HepG2 (cell line): ENCODE results near the gene KRTAP12-3. TPM values are rescaled to one million over a fixed set of nuclear protein-coding genes. Genes with fewer than 3 reads are reported as not detected.

Experiments
- ATAC-seq: fragments of 200-7000 bp; cut with Tn5 transposase; 3 replicates; pipeline ENCODE4 v1.9.1; 2020; ENCODE audit warnings: mild to moderate bottlenecking, moderate library complexity
- BruUV-seq: library from RNA; stranded (reverse); fragments of 400-500 nt; replicated peaks from 2 replicates; lab custom pipeline; 2021; lab: Mats Ljungman, UMichigan
- CTCF ChIA-PET: fragments of 300-600 bp; formaldehyde crosslinking; extraction: SDS; loops from one replicate; lab custom pipeline; 2021; ENCODE audit warnings: low total read pairs, inconsistent platforms, low intra/inter-chr PET ratio; lab: Yijun Ruan, JAX
- POLR2A ChIA-PET: fragments of 350-600 bp; sonication (Branson Sonifier 250); formaldehyde crosslinking; loops from one replicate; lab custom pipeline; 2020; ENCODE audit warnings: antibody characterized with exemption, inconsistent platforms; lab: Yijun Ruan, JAX
- DNase-seq: peaks from one replicate; pipeline ENCODE4 v3.0.0-alpha.2; 2015; ENCODE audit warnings: low spot score
- FAIRE-seq: peaks from 3 replicates; lab custom pipeline; 2011; peaks lifted over from hg19 to GRCh38; lab: Jason Lieb, UNC
- H2AFZ ChIP-seq: one replicate; pipeline ENCODE4 v1.6.1; 2011; ENCODE audit warnings: low read length, inconsistent platforms
- H3K27ac ChIP-seq: fragments of 300-600 bp; 3 replicates; pipeline ENCODE4 v1.8.0; 2011; ENCODE audit warnings: mixed run types, mild to moderate bottlenecking, mixed read lengths, low read length, inconsistent platforms; ENCODE audit not compliant: insufficient read depth; ENCODE audit errors: extremely low read length
- H3K27me3 ChIP-seq, 2 experiments: fragments of 200-600 bp in 1 of 2; 2 replicates in 1 of 2; 3 replicates in 1 of 2; pipeline versions ENCODE4 v1.6.0 to v1.8.0; 2011; ENCODE audit warnings: low read length in 2 of 2, mild to moderate bottlenecking in 2 of 2, moderate library complexity in 2 of 2, inconsistent platforms in 1 of 2; ENCODE audit not compliant: insufficient read depth in 2 of 2, control insufficient read depth in 1 of 2
- H3K36me3 ChIP-seq, 2 experiments: fragments of 200-600 bp in 1 of 2; replicated peaks in 1 of 2; 2 replicates in 1 of 2; 3 replicates in 1 of 2; pipeline versions ENCODE4 v1.5.1 to v1.8.0; 2011; ENCODE audit warnings: low read length in 2 of 2, inconsistent platforms in 1 of 2; ENCODE audit not compliant: insufficient read depth in 2 of 2, control insufficient read depth in 1 of 2
- H3K4me1 ChIP-seq: 2 replicates; pipeline ENCODE4 v1.5.1; 2012; ENCODE audit warnings: low read length, inconsistent platforms; ENCODE audit not compliant: insufficient read depth
- H3K4me2 ChIP-seq: 2 replicates; pipeline ENCODE4 v1.6.0; 2011; ENCODE audit warnings: low read depth, low read length, inconsistent platforms
- H3K4me3 ChIP-seq, 3 experiments: fragments of 200-600 bp in 1 of 3; sonication (generic), shearing (Covaris generic) in 1 of 3; replicated peaks in 1 of 3; 2 replicates each; pipeline ENCODE4 v1.5.1; 2011 to 2016; ENCODE audit warnings: low read length in 3 of 3, inconsistent platforms in 2 of 3, low read depth in 2 of 3, mild to moderate bottlenecking in 2 of 3, control low read depth in 1 of 3, mixed read lengths in 1 of 3; ENCODE audit not compliant: insufficient read depth in 1 of 3
- H3K79me2 ChIP-seq: one replicate; pipeline ENCODE4 v1.6.1; 2011; ENCODE audit warnings: low read length, inconsistent platforms; ENCODE audit not compliant: insufficient read depth
- H3K9ac ChIP-seq: 2 replicates; pipeline ENCODE4 v1.6.0; 2011; ENCODE audit warnings: mild to moderate bottlenecking, low read depth, low read length, inconsistent platforms; ENCODE audit not compliant: insufficient read depth
- H3K9me3 ChIP-seq: 2 replicates; pipeline ENCODE4 v1.5.1; 2012; ENCODE audit warnings: mild to moderate bottlenecking, low read length
- H4K20me1 ChIP-seq: 2 replicates; pipeline ENCODE4 v1.6.0; 2011; ENCODE audit warnings: inconsistent platforms, mild to moderate bottlenecking, low read length, moderate library complexity; ENCODE audit not compliant: insufficient read depth
- CHCHD3 ChIP-seq: sonication (generic); formaldehyde crosslinking; IDR thresholded peaks from 2 replicates; pipeline ENCODE4 v1.8.0; 2022; ENCODE audit warnings: mild to moderate bottlenecking, missing genetic modification reagents, moderate library complexity
- FOXO1 ChIP-seq: sonication (generic); formaldehyde crosslinking; IDR thresholded peaks from 2 replicates; pipeline ENCODE4 v1.4.0; 2020; ENCODE audit warnings: missing genetic modification reagents
- IRF2 ChIP-seq: IDR thresholded peaks from 2 replicates; pipeline ENCODE4 v1.6.1; 2018; ENCODE audit warnings: missing genetic modification reagents, missing compliant biosample characterization
- NR2F1 ChIP-seq, 2 experiments: fragments of 450-650 bp in 1 of 2; formaldehyde crosslinking in 1 of 2; IDR thresholded peaks; 2 replicates each; pipeline versions ENCODE4 v1.5.0 to v1.6.1; 2016 to 2020; ENCODE audit warnings: mild to moderate bottlenecking in 1 of 2, missing compliant biosample characterization in 1 of 2, missing genetic modification reagents in 1 of 2, moderate library complexity in 1 of 2
- NRL ChIP-seq: sonication (generic); formaldehyde crosslinking; IDR thresholded peaks from 2 replicates; pipeline ENCODE4 v1.5.0; 2020; ENCODE audit warnings: missing genetic modification reagents, mild to moderate bottlenecking, moderate library complexity, borderline replicate concordance
- PHF8 ChIP-seq: sonication (generic); formaldehyde crosslinking; IDR thresholded peaks from 2 replicates; pipeline ENCODE4 v1.5.0; 2020; ENCODE audit warnings: missing genetic modification reagents
- TBP ChIP-seq: sonication (generic); formaldehyde crosslinking; IDR thresholded peaks from 2 replicates; pipeline ENCODE4 v1.5.0; 2020; ENCODE audit warnings: missing genetic modification reagents
- ZBTB46 ChIP-seq: sonication (generic); formaldehyde crosslinking; IDR thresholded peaks from 2 replicates; pipeline ENCODE4 v1.4.0; 2020; ENCODE audit warnings: mild to moderate bottlenecking, missing genetic modification reagents, borderline replicate concordance
- ZFP41 ChIP-seq: sonication (generic); formaldehyde crosslinking; IDR thresholded peaks from 2 replicates; pipeline ENCODE4 v1.4.0; 2020; ENCODE audit warnings: mild to moderate bottlenecking, missing genetic modification reagents, borderline replicate concordance
- ZNF205 ChIP-seq: IDR thresholded peaks from 2 replicates; pipeline ENCODE4 v1.6.1; 2018; ENCODE audit warnings: missing biosample characterization, missing genetic modification reagents
- ZNF296 ChIP-seq: sonication (generic); formaldehyde crosslinking; conservative IDR thresholded peaks from 2 replicates; pipeline ENCODE4 v1.5.0; 2020; ENCODE audit warnings: mild to moderate bottlenecking, missing genetic modification reagents
- WGBS: methylation state at CpG from one replicate; pipeline ENCODE4 v1.1.6; 2017; ENCODE audit warnings: low lambda C conversion rate; 5-methylcytosine and 5-hydroxymethylcytosine counted together
- in situ Hi-C: cut with HindIII; loops from 2 replicates; pipeline ENCODE4 v1.10.0; 2017; ENCODE audit warnings: low pct_unique_long_range_greater_than_20kb; ENCODE audit not compliant: extremely low pct_ligation_motif_present
- intact Hi-C: fragments of 100-400 bp; cut with micrococcal nuclease; formaldehyde crosslinking; loops from one replicate; pipeline ENCODE4 v1.10.0; 2022; ENCODE audit not compliant: unreplicated experiment
- polyA plus RNA-seq, 8 experiments: library from polyadenylated mRNA; depleted of rRNA in 3 of 8; stranded (reverse) in 7 of 8; unstranded in 1 of 8; fragments of >200 nt; fragmentation: Illumina TruSeq in 4 of 8; extraction: Trizol in 4 of 8; gene quantifications; 2 replicates each; pipeline versions ENCODE4 v1.2.1 to v1.2.3, GENCODE V29; 2011 to 2016; ENCODE audit warnings: low read depth in 4 of 8, missing spikeins in 1 of 8, mixed read lengths in 1 of 8; ENCODE audit not compliant: insufficient read depth in 1 of 8
- total RNA-seq, 5 experiments: library from RNA; depleted of rRNA; stranded (reverse); fragments of >200 nt; fragmentation: Illumina TruSeq; extraction: Trizol; gene quantifications; 2 replicates each; pipeline ENCODE4 v1.2.3, GENCODE V29; 2016; ENCODE audit warnings: low read depth in 1 of 5
- TF ChIP-seq, protein P1 (sequence below): sonication (generic); formaldehyde crosslinking; IDR thresholded peaks from 2 replicates; pipeline ENCODE4 v1.5.1; 2020; ENCODE audit warnings: mild to moderate bottlenecking, missing genetic modification reagents, moderate library complexity
- TF ChIP-seq, protein P2 (sequence below): sonication (generic); formaldehyde crosslinking; IDR thresholded peaks from 2 replicates; pipeline ENCODE4 v1.5.0; 2020; ENCODE audit warnings: missing genetic modification reagents

KRTAP12-3 gene
- total and polyA plus RNA-seq, 2 of the 13 experiments (the other 11 are each of a cell fraction or from before 2014, with no cell fraction given): not detected

DNA sequence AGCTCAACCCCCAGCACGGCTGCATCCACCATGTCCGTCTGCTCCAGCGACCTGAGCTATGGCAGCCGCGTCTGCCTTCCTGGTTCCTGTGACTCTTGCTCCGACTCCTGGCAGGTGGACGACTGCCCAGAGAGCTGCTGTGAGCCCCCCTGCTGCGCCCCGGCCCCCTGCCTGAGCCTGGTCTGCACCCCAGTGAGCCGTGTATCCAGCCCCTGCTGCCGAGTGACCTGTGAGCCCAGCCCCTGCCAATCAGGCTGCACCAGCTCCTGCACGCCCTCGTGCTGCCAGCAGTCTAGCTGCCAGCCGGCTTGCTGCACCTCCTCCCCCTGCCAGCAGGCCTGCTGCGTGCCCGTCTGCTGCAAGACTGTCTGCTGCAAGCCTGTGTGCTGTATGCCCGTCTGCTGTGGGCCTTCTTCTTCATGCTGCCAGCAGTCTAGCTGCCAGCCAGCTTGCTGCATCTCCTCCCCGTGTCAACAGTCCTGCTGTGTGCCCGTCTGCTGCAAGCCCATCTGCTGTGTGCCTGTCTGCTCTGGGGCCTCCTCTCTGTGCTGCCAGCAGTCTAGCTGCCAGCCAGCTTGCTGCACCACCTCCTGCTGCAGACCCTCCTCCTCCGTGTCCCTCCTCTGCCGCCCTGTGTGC lies 39.6 kb downstream of the KRTAP12-3 start, which contains the start of gene KRTAP10-12 (continued):
- TF ChIP-seq ZNF296: 0 out of 2 replicates have a peak, but pooled peaks have one; percentile 61
- 0 out of 2 replicates have a peak, but pooled peaks have one; percentile 50 for TF ChIP-seq CHCHD3 (CRISPR knock-in tag)

DNA sequence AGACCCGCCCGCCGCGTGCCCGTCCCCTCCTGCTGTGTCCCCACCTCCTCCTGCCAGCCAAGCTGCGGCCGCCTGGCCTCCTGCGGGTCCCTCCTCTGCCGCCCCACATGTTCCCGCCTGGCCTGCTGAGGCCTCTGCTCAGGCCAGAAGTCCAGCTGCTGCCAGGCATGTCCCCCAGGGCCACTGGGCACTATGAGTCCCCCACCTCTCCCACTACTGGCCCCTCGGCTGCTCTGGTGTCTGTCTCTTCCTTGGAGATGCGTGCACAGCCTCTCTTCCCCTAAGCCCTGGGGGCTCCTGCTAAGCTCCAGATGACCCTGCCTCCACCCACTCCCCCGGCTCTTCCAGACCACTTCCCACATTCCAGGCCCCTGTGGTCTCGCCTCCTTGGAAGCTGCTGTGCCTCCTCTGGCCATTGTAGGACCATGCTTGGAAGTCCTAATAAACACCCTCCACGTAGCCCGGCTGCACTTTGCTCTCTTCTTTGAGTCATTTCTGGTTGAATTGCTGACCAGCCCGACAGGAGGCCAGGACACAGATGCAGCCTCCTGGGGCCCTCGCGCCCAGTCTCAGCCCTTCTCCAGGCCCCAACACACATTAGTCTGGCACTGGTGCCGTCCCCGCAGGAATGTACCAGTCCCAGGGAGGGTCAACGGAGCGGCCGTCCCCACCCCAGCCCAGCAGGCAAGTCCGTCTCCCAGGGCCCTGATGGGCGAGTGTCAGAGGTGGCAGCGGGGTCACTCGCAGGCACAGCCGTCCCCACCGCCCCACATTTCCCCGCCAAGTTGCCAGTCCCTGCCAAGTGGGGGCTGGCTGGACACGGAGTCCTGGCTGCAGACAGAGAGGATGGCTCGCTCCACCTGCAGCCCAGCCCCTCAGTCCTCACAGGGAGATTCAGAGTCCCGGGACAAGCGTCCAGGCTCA lies 40.3 kb downstream of the KRTAP12-3 start:
- FAIRE-seq (peak; percentile 46), ATAC-seq (peak; percentile 77)
- in situ Hi-C loops: no loop called here
- TF ChIP-seq, protein P1, sequence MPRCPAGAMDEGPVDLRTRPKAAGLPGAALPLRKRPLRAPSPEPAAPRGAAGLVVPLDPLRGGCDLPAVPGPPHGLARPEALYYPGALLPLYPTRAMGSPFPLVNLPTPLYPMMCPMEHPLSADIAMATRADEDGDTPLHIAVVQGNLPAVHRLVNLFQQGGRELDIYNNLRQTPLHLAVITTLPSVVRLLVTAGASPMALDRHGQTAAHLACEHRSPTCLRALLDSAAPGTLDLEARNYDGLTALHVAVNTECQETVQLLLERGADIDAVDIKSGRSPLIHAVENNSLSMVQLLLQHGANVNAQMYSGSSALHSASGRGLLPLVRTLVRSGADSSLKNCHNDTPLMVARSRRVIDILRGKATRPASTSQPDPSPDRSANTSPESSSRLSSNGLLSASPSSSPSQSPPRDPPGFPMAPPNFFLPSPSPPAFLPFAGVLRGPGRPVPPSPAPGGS (CRISPR knock-in tag): 0 out of 2 replicates have a peak, but pooled peaks have one; percentile 18
- TF ChIP-seq PHF8 (CRISPR knock-in tag) (peak; percentile 33; the same call in 1 of the 2 replicates), ZNF205 (CRISPR knock-in tag) (no peak), ZBTB46 (no peak), IRF2 (CRISPR knock-in tag) (peak; percentile 31; the same call in 1 of the 2 replicates), FOXO1 (0 out of 2 replicates have a peak, but pooled peaks have one; percentile 42), ZFP41 (CRISPR knock-in tag) (peak; percentile 38; the same call in 1 of the 2 replicates), NR2F1 (CRISPR knock-in tag; IDR thresholded peaks at IDR 0.05) (peak in 1 of 2 experiments; percentile 45; a peak in 1 of 4 replicates), NRL (CRISPR knock-in tag) (no peak), TBP (CRISPR knock-in tag) (0 out of 2 replicates have a peak, but pooled peaks have one; percentile 0)
- TF ChIP-seq, protein P2, sequence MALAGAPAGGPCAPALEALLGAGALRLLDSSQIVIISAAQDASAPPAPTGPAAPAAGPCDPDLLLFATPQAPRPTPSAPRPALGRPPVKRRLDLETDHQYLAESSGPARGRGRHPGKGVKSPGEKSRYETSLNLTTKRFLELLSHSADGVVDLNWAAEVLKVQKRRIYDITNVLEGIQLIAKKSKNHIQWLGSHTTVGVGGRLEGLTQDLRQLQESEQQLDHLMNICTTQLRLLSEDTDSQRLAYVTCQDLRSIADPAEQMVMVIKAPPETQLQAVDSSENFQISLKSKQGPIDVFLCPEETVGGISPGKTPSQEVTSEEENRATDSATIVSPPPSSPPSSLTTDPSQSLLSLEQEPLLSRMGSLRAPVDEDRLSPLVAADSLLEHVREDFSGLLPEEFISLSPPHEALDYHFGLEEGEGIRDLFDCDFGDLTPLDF (CRISPR knock-in tag): 0 out of 2 replicates have a peak, but pooled peaks have one; percentile 31

More for the DNA sequence above, 40.3 kb downstream of the KRTAP12-3 start:
- no peaks in the 10 kb centered on the region for H3K36me3 ChIP-seq
- no peak overlapping the region for H2AFZ ChIP-seq
- CTCF ChIA-PET: no interaction called here
- H3K27ac ChIP-seq: peak overlapping the region; percentile 35
- POLR2A ChIA-PET: no interaction called here
- peak overlapping the region; percentile 80 for H3K4me2 ChIP-seq
- H3K27me3 ChIP-seq: peaks cover 0 to 3% of the 10 kb centered on the region in 2 experiments; a peak in 1 of 5 replicates
- peaks cover 10% of the 10 kb centered on the region for H3K9me3 ChIP-seq
- H4K20me1 ChIP-seq: no peaks in the 10 kb centered on the region
- BruUV-seq: no TSS peak
- peak overlapping the region; percentile 40 for H3K9ac ChIP-seq
- peak overlapping the region; percentile 40 to 68 (median 44); a peak in 5 of 6 replicates for H3K4me3 ChIP-seq
- intact Hi-C loops: loop anchor here (10.0 kb wide), 1 partner anchor 63 kb away; the partner anchor contains the start of gene KRTAP10-10
- H3K4me1 ChIP-seq: peaks cover 80% of the 10 kb centered on the region
- 22% methylated on average over 12 of the region's 35 CpGs for WGBS
- peak; percentile 69 for DNase-seq
- H3K79me2 ChIP-seq: no peaks in the 10 kb centered on the region
